GM18858 (cell line): ENCODE measurements around the gene TARBP2.
A peak's percentile ranks its signal among the peaks of the same experiment; 100 is the strongest.
"Not testable (repeated sequence)": the region's sequence is repeated elsewhere in the genome, so short reads cannot be mapped to it uniquely, and the experiment has no call there.

Experiments used
- ATAC-seq: cut with Tn5 transposase; IDR thresholded peaks from one replicate; pipeline ENCODE4 v1.9.1; 2021; ENCODE audit not compliant: unreplicated experiment

TARBP2 gene

GRCh38 chr12:53474819-53475218 lies 26.3 kb upstream of the TARBP2 start:
- ATAC-seq: no peak

GRCh38 chr12:53476769-53477209 lies 24.3 kb upstream of the TARBP2 start:
- no peak for ATAC-seq

- ATAC-seq: no peak
These were observed 22.2 kb upstream of the TARBP2 start for GRCh38 chr12:53478865-53479264.

- no peak for ATAC-seq
These were observed 21.8 kb upstream of the TARBP2 start for GRCh38 chr12:53479331-53479730.

GRCh38 chr12:53480491-53481442 lies 20.3 kb upstream of the TARBP2 start:
- no peak for ATAC-seq

GRCh38 chr12:53481458-53481857 lies 19.6 kb upstream of the TARBP2 start:
- not testable (repeated sequence) for ATAC-seq

- no peak for ATAC-seq
These were observed 19.0 kb upstream of the TARBP2 start for GRCh38 chr12:53481939-53482586.

GRCh38 chr12:53482626-53483168 lies 18.4 kb upstream of the TARBP2 start:
- ATAC-seq: no peak

- no peak for ATAC-seq
These were observed 17.7 kb upstream of the TARBP2 start for GRCh38 chr12:53483225-53483978.

GRCh38 chr12:53483979-53484377 lies 17.1 kb upstream of the TARBP2 start:
- no peak for ATAC-seq

GRCh38 chr12:53484686-53485575 lies 16.2 kb upstream of the TARBP2 start:
- no peak for ATAC-seq

GRCh38 chr12:53485955-53486735 lies 14.9 kb upstream of the TARBP2 start:
- ATAC-seq: no peak

GRCh38 chr12:53486736-53487487 lies 14.2 kb upstream of the TARBP2 start:
- ATAC-seq: no peak

GRCh38 chr12:53489242-53489864 lies 11.7 kb upstream of the TARBP2 start:
- no peak for ATAC-seq

- no peak for ATAC-seq
These were observed 8.9 kb upstream of the TARBP2 start for GRCh38 chr12:53492188-53492587.

GRCh38 chr12:53492830-53493609 lies 8.1 kb upstream of the TARBP2 start:
- ATAC-seq: peak; percentile 82

- no peak for ATAC-seq
These were observed 7.3 kb upstream of the TARBP2 start for GRCh38 chr12:53493610-53494391.
